ENCODE measurements around the gene DTL.

DTL gene

DNA sequence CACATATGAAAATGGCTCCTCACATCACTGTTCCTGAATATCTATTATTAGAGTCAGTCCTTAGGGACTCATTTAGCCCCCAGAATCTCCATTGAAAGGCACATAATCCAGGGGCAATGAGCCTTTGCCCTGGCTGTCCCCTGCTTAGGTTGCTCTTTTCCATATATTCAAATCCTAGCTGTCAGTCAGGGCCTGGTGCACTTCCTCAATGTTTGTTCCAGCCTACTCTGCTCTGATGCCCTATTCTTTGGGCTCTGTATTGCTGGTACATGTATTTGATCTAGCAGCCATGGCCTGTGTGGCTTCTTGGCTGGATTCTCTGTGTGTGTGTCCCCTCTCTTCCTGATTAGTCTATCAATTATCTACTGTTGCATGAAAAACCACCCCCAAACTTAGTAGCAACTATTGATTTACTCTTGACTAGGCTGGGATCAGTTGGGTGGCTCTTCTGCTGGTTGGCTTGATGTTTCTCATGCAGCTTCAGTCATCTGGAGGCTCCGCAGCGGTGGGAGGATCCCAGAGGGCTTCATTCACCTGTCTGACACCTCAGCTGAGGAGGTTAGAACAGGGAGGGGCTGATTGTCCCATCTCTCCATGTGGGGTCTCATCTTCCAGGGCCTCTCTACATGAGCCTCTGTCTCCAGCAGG lies 107.5 kb downstream of the DTL start:
- TF ChIP-seq, protein P1, sequence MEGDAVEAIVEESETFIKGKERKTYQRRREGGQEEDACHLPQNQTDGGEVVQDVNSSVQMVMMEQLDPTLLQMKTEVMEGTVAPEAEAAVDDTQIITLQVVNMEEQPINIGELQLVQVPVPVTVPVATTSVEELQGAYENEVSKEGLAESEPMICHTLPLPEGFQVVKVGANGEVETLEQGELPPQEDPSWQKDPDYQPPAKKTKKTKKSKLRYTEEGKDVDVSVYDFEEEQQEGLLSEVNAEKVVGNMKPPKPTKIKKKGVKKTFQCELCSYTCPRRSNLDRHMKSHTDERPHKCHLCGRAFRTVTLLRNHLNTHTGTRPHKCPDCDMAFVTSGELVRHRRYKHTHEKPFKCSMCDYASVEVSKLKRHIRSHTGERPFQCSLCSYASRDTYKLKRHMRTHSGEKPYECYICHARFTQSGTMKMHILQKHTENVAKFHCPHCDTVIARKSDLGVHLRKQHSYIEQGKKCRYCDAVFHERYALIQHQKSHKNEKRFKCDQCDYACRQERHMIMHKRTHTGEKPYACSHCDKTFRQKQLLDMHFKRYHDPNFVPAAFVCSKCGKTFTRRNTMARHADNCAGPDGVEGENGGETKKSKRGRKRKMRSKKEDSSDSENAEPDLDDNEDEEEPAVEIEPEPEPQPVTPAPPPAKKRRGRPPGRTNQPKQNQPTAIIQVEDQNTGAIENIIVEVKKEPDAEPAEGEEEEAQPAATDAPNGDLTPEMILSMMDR (conservative IDR thresholded peaks at IDR 0.05), result no peak
- TF ChIP-seq ZFX (IDR thresholded peaks at IDR 0.05), result no peak
- H3K27ac ChIP-seq, result no peak overlapping the region

DNA sequence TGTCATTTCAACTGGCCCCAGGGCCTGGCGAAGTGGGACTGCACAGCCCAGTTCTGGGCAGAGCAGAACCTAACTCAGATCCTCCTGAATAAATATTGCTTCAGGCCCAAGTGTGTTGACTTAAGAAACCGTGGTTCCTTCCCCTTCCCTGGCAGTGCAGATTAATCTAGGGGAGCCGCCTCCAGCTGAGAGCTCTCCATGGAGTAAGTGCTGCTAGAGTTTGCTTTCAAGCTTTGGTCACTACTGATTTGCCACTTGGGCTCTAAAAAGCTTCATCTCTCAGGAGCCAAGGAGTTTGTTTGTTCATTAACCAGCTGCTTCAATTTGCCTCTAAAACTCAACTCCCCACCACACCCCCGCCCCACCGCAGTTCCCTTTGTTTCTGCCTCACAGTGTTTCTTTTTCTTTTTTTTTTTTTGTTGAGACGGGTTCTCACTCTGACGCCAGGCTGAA lies 112.1 kb downstream of the DTL start:
- H3K27ac ChIP-seq, result peak overlapping the region; percentile 74
- TF ChIP-seq ZFX (IDR thresholded peaks at IDR 0.05), result no peak; the same call in 1 of the 2 replicates
- TF ChIP-seq, protein P1 (conservative IDR thresholded peaks at IDR 0.05), result no peak

DNA sequence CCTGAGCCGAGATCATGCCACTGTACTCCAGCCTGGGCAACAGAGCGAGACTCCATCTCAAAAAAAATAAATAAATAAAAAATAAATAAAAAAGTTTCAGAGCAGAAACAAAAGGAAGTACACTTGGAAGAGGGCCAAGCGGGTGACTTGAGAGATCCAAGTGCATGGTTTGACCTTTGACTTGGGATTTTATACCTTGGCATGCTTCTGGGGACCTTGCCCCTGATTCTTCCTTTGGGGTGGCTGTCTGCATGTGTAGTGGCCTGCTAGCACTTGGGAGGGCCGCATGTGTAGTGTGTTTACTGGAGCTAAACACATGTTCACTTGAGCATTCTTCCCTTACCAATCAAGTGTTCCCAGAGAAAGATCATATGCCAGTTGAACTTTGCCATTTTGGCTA lies 114.0 kb downstream of the DTL start:
- no peak for TF ChIP-seq ZFX (IDR thresholded peaks at IDR 0.05)
- TF ChIP-seq, protein P1 (conservative IDR thresholded peaks at IDR 0.05), result no peak
- no peak overlapping the region for H3K27ac ChIP-seq

DNA sequence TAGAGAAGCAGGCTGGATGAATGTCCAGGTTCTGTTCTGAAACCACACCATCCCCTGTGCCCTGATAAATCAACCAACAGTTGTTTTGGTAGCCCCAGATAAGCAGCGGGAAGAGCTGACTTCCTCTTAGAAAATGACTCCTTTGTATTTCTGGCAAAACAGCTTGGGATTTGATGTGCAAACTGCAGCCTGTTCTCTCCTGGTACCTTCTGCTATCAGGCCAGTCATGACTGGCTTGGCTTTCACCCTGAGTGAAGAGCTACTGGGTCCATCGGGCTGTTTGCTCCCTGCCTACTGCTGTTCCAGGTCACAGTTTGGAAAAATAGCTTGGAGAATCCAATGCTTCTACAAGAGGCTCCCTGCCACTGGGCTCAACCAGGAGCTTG lies 116.8 kb downstream of the DTL start:
- no peak overlapping the region for H3K27ac ChIP-seq
- TF ChIP-seq ZFX (IDR thresholded peaks at IDR 0.05), result no peak
- TF ChIP-seq, protein P1 (conservative IDR thresholded peaks at IDR 0.05), result no peak

DNA sequence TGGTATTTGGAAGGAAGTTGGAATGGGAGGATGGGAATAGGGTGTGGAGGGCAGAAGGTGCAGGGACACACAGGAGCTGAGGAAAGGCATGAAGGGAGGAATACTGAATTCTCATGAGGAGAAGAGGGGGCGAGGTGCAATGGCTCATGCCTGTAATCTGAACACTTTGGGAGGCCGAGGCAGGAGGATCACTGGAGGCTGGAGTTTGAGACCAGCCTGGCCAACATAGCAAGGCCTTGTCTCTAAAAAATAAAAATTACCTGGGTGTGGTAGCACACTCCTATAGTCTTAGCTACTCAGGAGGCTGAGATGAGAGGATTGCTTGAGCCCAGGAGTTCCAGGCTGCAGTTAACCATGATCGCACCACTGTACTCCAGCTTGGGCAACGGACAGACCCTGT lies 117.3 kb downstream of the DTL start:
- no peak overlapping the region for H3K27ac ChIP-seq
- TF ChIP-seq, protein P1 (conservative IDR thresholded peaks at IDR 0.05), result no peak
- no peak for TF ChIP-seq ZFX (IDR thresholded peaks at IDR 0.05)

DNA sequence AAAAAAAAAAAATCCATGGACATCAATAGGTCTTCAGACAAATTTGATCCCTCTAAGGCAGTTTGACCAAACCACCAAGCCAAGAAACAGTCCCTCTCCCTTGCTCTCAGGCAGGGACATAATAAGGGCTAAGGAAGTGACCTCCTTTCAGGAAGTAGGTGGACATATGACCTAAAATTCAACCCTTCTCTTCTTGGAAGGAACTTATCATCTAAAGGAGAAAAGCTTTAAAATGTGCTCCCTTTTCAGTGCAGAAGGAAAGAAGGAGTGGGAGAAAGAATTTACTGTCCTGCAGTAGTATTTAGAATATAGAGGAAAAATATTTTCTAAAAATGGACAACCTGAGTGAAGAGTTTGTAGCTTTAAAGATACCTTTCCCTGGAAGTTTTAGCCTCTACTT lies 118.1 kb downstream of the DTL start:
- H3K27ac ChIP-seq, result no peak overlapping the region
- TF ChIP-seq ZFX (IDR thresholded peaks at IDR 0.05), result no peak
- TF ChIP-seq, protein P1 (conservative IDR thresholded peaks at IDR 0.05), result no peak
